HPDE6-E6E7 (cell line): ENCODE data around the gene SLC30A9.

Experiments
- DNase-seq: peaks from one replicate; pipeline ENCODE4 v3.0.0; 2011; ENCODE audit warnings: missing footprints; ENCODE audit errors: extremely low spot score

Gene SLC30A9

GRCh38 chr4:41990365-41991111 lies at the start of gene SLC30A9:
Gene SLC30A9 (plus strand): TSS chr4:41990530. CDS start chr4:41990652, 122 bp downstream.
- peak; percentile 95 for DNase-seq

GRCh38 chr4:41940834-41941233 lies 49.5 kb upstream of the SLC30A9 start:
- DNase-seq = no peak

GRCh38 chr4:41943506-41943905 lies 46.8 kb upstream of the SLC30A9 start:
- no peak for DNase-seq

- DNase-seq = no peak
Observed at GRCh38 chr4:41944089-41944488, 46.2 kb upstream of the SLC30A9 start.

DNA sequence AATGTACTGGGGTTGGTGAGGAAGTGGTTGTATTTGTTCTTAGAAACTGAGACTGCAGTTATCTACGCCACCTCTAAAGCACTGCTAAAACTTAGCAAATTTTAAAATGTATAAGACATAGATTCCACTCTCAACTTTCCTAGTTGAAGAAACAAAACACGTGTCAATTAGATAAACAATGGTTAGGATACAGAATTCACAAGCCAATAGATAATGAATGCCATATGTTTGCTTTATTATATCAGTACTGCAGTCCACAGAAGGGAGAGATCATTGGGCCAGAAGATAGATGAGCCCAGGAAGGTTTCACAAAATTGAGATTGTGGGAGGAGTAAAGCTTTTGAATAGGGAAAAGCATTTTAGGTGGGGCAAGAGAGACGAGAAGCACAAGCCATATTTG lies 40.8 kb upstream of the SLC30A9 start:
- DNase-seq = no peak

DNA sequence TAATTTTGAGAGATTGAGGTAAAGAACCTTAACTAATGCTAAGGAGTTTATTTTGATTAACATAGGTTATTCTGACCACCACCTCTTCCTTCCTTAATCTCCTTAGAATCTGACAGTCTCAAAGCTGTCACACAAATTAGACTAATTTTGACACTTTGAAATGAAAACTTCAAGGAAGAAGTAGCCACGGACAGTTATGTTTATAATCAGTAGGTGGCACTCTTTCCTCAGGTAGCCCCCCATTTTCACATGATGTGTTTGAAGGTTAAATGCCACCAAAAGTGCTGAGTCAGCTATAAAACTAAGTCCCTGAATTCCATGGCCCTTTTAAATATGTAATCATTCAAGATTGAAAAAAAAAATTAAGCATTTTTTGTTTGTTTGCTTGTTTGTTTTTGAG lies 32.7 kb upstream of the SLC30A9 start:
- no peak for DNase-seq

GRCh38 chr4:41963105-41963504 lies 27.2 kb upstream of the SLC30A9 start:
- no peak for DNase-seq

DNA sequence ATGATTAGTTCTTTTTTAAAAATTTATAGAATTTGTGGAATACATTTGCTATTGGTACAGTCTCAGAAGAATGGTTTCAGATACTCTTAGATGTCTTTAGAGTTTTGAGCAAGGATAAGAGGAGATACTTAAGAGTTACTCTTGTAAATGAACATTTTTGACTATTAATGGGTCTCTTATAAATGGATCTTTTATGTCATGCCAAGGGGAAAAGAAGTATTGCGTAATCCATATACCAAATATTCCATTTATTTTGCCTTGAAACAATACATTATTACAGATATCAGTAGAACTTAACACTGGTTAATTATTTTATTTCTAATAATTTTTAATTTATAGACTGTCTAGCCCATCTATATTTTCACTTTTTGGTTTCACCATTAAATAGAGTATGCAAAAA lies 25.9 kb upstream of the SLC30A9 start:
- DNase-seq = no peak

GRCh38 chr4:41967392-41967791 lies 22.9 kb upstream of the SLC30A9 start:
- no peak for DNase-seq

DNA sequence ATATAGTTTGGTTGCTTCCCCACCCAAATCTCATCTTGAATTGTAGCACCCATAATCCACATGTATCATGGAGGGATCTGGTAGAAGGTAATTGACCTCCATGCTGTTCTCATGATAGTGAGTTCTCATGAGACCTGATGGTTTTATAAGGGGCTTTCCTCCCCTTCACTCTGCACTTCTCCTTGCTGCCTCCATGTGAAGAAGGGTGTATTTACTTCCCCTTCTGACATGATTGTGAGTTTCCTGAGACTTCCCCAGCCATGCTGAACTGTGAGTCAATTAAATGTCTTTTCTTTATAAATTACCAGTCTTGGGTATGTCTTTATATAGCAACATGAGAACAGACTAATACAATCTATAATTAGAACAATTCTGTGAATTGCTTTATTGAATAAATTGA lies 20.7 kb upstream of the SLC30A9 start:
- DNase-seq = no peak

- DNase-seq = no peak
Observed at GRCh38 chr4:41975341-41975740, 15.0 kb upstream of the SLC30A9 start.

DNA sequence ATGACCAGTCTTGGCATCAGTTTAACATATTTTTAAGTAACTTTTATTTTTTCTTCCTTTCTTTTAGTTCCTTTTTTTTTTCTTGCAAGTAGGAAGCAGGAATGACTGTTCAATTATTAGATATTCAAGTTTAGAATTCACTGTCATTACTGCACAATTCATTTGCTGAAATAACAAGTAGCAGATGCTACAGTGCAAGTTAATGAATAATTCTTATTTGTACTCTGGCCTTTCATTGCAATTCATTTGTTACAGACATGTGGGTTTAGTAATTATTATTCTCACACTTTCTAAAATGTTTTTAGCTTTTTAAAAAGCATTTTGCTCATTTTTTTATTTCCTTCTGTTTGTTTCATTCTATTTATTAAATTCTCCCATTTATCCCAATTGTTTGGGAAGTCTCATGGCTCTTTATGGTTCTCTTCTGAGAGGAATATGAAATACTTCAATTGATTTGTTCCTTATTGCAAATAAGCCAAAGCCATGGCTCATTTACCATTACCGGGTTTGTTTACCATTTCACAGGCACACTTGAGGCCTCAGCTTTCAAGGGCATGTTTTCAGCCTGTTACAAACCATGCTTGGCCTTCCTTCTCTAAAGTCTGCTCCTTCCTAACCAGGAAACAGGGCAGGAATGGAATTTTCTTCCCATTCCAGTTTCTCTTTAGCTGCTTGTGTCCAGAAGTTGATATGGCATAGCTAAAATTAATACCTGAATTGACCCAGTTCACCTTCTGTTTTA lies 13.4 kb upstream of the SLC30A9 start:
- DNase-seq = no peak

DNA sequence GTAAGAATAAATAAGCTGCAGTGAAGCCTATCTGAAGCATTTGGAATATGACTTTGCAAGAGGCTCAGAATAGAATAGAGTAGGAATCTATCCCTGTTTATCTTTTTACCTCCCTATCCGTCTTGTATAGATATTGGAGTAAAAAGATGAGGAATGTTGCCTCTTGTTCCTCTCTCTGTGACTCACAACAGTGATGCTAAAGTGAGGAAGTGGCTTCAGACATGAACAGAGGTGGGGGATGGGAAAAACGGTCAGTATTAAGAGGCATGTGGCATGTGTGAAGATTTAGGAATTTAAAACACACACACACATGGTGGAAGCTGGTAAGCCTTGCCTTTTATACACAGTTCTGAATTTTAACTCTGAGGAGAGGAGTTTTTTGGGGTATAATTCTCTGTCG lies 12.6 kb upstream of the SLC30A9 start:
- no peak for DNase-seq

- no peak for DNase-seq
Observed at GRCh38 chr4:41981456-41981855, 8.9 kb upstream of the SLC30A9 start, which contains the start of gene DCAF4L1. Gene DCAF4L1 (plus strand): TSS chr4:41981756. CDS start chr4:41981793, 37 bp downstream.

DNA sequence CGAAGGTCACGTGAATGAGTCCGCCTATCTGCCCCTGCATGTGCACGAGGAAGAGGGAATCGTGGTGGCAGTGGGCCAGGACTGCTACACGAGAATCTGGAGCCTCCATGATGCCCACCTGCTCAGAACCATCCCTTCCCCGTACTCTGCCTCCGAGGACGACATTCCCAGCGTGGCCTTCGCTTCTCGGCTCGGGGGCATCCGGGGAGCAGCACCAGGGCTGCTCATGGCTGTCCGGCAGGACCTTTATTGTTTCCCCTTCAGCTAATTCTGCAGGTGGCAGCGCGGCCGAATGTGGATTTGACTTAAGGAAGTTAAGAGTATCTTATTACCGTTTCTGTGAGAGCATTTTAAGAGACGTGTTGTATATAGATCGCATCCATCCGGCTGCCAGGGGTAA lies 7.6 kb upstream of the SLC30A9 start:
- no peak for DNase-seq

DNA sequence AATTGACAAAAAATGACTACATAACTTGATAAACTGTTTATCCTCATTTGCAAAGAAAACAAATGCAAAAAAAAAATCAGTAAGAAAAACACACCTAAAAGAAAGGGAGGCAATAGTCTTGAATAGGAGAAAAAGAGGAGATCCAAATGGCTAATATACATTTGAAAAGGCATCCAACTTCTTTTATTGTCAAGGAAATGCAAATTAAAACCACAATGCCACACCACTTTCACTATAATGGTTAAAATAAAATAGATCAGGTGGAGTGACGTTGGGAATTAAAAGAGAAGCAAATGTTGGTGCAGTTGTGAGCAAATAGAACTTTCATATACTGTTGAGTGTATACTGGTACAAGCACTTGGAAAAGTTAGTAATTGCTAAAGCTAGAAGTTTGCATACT lies 5.2 kb upstream of the SLC30A9 start:
- DNase-seq = no peak

DNA sequence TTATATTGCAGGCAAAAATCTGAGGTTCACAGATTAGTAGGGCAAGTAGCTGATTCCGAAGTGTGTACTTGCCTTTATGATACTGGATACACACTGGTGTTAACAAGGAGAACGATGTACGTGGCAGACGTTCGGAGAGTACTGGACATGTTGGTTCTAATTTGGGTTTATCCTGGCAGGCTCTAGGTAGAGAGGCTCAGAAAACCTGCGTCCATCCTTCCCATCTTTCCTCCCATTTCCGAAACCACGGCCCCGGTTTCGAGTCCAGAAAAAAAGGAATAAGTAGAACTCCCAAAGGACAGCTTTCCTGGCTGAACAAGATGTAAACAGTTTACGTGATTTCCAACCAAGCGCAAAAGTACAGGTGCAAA lies 351 bp upstream of the SLC30A9 start:
- no peak for DNase-seq

DNA sequence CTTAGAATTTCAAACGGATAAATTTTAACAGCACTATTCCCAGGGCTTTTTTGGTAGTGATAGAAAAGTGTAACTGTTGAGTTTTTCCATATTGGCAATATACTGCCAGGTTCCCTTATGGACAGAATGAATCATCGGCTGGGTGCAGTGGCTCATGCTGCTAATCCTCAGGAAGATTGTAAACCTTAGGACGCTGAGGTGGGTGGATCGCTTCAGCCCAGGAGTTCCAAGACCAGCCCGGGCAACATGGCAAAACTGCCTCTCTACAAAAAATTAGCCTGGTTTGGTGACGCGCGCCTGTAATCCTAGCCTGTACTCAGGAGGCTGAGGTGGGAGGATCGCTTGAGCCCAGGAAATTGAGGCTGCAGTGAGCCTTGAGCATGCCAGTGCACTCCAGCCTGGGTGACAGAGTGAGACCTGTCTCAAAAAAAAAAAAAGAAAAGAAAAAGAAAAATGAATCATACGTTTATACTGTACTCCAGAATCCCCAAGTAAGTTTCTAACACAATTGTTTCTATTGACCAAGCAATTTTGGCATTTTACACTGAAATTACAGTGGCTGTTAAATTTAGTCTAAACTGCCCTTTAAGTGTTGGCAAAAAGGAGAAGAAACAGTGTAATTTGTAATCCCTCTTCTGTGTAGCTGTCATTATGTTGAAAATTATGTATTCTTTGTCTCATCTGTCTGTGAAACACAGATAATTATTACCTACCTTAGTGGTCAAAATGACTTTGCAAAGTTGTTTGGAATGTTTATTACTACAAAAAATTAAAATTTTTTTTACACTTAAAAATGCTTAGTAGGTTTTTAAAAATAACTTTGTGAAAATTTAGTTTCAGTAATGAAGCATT lies 1.8 kb downstream of the SLC30A9 start:
- no peak for DNase-seq

GRCh38 chr4:41992967-41993857 lies 2.9 kb downstream of the SLC30A9 start:
- DNase-seq = no peak

- DNase-seq = no peak
Observed at GRCh38 chr4:41994461-41994985, 4.2 kb downstream of the SLC30A9 start.

- no peak for DNase-seq
Observed at GRCh38 chr4:41998019-41998418, 7.7 kb downstream of the SLC30A9 start.
